Kidney glomerular epithelial cell (primary cell): ENCODE results near the gene PGS1.

Experiments
- DNase-seq: peaks from one replicate; lab custom pipeline; 2025; lab: John Stamatoyannopoulos, UW

PGS1 gene

GRCh38 chr17:78364436-78365281 lies 13.8 kb upstream of the PGS1 start:
- DNase-seq, result no peak

DNA sequence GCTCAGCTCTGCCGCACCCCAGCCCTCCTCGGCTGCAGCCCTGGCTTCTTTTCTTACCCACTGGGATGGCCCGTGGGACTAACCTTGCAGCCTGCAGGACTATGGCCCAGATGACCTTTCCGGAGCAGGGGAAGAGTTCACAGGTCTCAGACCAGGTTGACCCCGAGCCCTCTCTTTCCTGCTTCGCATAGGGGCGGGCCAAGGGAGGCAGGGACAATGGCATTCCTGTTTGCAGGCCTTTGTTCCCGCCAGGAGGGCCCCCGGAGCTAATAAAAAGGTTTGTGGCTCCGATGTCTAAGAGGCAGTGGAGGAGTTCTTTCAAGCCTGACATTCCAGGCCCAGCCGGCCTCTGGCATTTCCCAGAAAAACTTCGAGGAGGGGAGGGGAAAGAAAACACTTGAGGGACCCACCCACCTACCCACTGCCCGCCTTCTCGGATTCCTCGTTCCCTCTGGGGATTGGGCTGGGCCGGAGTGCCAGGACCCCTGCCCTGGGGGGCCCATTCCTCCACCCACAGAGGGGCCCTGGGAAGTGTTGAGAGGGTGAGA lies 12.8 kb upstream of the PGS1 start:
- peak; percentile 70 for DNase-seq

DNA sequence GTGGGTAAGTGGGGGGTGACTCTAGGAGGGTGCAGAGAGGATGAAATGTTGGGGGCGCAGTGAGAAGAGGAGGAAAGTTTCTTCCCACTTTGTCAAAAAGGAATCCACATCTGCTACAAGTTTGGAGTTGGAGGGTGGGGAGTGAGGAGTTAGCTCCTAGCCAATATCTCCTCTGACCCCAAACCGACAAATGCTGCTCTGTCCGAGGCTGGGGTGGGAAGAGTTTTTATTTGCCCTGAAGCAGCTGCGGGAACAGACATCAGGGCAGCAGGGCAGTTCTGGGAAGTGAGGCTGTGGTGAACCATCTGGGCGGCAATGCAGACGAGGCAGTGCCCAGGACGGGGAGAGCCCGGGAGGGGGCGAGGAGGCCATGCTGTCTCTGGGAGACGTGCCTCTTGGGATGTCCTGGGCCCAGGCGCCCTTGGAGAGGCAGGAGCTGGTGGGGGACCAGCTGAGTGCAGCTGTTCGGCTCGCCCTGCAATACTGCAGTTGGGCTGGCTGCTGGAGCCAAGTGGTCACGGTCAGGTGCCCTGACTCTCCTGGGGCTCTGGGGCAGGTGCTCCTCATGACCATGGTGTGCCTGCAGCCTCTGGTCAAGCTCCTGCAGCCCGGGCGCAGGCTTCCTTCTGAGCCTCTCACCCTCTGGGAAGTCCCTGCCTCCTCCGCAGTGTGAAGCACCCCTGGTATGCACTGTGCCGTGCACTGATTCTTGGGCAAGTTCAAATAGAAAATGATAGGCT lies 12.2 kb upstream of the PGS1 start:
- DNase-seq, result no peak

- DNase-seq, result no peak
Measured at GRCh38 chr17:78367193-78367592, 11.3 kb upstream of the PGS1 start.

DNA sequence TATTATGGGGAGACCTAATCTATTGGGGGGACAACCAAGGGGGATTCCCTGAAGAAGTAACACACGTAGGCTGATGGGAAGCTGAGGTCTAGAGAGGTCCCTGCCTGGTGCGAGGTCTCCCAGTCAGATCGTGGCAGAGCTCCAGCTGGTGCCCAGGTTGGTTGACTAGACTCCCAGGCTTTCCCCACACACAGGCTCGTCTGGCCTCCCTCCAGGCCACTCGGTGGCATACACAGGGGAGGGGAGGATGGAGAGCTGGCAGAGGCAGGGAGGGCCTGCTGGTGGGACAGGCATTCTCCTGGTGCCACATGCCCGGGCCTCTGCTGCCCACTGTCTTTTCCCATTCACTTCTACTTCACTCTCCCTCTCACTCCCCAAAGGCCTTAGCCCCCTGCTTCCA lies 10.1 kb upstream of the PGS1 start:
- no peak for DNase-seq

DNA sequence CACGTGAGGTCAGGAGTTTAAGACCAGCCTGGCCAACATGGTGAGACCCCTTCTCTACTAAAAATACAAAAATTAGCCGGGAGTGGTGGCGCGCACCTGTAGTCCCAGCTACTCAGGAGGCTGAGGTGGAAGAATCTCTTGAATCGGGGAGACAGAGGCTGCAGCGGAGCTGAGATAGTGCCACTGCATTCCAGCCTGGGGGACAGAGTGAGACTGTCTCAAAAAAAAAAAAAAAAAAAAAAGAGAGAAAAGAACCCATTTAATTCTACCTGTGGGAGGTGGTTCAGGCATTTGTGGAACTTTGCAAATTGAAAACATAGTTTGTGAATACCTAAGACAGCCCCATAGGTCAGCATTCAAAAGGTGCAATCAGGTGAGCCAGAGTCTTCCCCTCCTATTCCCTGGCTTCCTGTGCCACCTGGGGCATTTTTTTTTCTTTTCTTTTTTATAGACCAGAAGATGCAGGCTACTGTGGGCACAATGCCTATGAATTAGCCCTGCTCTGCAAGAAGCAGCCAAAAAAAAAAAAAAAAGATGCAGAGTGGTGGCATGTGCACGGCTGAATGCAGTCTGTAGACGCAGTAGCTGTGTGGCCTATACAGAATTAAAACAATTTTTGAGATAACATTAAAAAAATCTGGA lies 9.5 kb upstream of the PGS1 start:
- no peak for DNase-seq

- no peak for DNase-seq
Measured at GRCh38 chr17:78369791-78370381, 8.6 kb upstream of the PGS1 start.

DNA sequence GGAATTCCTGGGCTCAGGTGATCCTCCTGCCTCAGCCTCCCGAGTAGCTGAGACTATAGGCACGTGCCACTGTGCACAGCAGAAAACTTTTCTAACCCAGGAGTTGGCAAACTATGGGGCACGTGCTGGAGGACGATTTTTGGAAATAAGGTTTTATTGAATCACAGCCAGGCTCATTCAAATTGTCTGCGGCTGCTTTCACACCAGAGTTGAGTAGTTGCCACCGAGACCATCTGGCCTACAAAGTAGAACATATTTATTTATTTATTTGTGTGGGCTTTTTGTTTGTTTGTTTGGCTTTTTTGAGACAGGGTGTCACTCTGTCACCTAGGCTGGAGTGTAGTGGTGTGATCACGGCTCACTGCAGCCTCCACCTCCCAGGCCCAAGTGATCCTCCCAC lies 7.4 kb upstream of the PGS1 start:
- DNase-seq, result no peak

DNA sequence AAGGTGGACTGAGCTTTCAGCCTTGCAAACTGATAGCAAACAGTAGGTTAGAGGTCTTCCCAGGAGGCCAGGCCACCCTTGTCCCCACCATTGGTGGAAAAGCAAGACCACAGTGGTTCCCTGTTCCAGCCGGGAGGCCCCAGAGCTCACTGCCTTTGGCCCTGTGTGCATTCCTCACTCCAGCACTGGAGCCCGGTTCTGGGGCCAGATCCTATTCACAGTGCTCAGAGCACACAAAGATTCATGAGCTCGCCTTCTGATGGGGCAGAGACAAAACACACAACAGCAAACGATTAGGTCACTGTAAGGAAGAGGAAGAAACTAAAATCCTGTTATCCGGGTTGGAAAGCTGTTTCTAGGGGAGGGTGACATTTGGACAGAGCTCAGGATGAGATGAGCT lies 5.6 kb upstream of the PGS1 start:
- DNase-seq, result no peak

- no peak for DNase-seq
Measured at GRCh38 chr17:78374189-78374588, 4.3 kb upstream of the PGS1 start.

DNA sequence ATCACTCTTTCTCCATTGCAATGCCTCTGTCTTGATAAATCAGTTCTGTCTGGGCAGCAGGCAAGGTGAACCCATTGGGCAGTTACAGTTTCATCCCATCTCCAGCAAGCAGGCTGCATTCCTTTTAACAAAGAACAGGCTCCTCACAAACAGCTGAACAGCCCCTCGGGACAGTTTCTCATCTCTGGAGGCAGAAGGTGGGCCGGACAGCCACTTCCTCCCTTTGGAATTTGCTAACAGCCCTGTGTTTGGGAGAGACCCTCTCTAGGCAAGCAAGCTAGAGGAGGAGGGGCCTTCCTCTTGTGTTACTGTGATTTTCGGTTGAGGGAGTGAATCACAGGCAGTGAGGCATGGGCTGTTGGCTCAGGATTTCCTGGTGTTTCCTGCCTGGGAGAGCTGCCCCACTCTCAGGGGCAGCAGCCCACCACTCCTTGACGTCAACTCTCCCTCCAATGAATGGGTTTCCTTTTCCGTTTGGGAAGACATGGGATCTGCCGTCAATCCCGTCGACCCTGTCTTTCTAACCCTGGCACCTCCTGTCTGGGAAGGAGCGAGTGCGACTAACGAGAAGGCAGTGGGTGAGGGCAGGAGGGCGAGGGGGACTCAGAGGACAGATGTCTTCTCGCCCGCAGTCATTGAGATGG lies 3.7 kb upstream of the PGS1 start:
- peak; percentile 64 for DNase-seq

DNA sequence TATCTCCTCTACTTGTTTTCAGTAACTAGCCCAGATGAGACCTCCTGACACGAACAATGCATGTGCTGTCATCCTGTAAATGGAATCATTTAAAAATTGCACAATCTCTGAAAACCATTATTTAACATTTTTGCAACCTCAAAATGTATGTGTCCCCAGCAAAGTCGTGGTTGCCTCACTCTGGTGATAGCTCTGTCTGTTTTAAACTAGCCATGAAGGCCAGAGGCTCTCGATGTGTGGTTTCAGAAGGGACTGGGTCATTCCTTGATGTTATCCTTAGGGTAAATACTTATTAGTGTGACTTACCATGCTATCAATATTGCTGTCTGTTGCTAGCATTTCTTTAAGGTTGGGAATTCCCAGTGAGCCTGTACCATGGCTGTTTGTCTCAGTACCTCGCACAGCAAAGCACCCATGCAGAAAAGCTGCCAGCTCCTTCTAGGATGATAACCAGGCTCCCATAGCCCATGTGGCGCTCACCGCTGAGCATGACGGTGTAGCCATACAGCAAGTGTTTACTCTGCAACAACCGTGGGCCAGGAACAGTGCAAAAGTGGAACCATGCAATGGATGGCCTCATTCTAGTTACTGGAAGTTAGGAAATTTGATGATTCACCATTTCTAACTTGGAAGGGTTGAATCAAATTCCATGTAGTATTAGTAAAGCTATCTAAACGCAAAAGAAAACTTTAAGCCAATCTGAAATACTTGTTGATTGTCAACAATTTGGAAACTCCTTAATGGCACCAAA lies 2.9 kb upstream of the PGS1 start:
- peak; percentile 88 for DNase-seq

DNA sequence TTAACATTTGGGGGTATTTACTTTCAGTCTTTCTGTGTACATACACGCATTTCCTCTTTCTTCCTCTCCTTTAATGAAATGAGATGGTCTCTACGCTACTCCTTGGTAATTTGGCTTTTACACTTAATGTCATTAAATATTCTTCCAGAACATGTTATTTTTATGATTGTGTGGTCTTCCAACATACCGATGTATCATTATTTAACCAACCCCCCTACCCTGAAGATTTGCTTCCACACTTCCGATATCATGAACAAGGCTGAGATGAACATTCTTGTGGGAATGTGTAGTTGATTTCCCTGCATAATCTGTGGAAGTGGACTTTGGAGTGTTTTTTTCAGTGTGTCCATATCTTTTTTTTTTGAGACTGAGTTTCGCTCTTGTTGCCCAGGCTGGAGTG lies 2.3 kb upstream of the PGS1 start:
- DNase-seq, result peak; percentile 63

- DNase-seq, result no peak
Measured at GRCh38 chr17:78377858-78378224, 608 bp upstream of the PGS1 start.

DNA sequence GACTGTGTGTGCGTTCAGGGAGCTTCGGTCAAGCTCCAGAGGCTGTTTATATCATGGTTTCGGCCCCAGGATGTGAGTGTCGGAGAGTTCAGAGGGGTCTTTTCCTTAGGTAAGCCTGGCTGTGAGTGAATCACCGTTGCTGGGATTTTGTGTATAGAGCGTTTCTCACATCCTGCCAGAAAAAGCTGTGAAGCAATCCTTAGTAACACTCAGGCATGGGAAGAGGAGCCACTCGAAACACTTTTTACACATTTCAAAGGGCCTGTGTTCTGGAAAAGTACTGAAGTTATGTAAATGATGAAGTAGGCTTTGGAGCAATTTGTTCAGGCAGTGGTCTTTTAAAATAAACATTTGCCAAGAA lies 662 bp downstream of the PGS1 start:
- DNase-seq, result peak; percentile 47

GRCh38 chr17:78380370-78380769 lies 1.9 kb downstream of the PGS1 start:
- DNase-seq, result no peak

DNA sequence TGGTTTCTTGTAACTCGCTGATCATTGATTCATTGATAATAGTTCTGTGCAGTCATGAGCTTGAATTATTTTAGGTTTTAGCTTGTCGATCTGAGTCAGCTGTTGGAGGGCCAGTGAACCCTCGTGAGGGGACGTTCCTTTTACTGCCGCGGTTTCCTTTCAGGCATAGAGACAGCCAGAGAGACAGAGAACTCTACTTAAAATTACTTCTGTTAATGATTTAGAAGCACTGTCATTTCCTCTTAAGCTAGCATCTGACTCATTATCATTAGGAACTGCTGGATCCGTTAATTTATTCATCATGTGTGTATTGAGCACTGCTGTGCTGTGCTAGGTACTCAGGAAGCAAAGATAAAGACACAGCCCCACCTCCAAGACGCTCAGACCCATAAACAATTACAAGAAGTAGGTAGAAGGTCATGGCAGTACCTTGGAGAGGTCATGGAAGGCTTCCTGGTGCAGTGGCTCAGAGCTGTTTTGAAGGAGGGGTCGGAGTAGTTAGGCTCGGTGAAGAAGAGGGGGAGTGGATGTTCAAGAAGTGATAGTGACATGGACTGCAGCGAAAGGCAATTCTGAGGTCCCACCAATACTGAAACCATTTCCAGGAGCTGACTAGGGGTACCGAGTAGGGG lies 3.3 kb downstream of the PGS1 start:
- peak; percentile 84 for DNase-seq

DNA sequence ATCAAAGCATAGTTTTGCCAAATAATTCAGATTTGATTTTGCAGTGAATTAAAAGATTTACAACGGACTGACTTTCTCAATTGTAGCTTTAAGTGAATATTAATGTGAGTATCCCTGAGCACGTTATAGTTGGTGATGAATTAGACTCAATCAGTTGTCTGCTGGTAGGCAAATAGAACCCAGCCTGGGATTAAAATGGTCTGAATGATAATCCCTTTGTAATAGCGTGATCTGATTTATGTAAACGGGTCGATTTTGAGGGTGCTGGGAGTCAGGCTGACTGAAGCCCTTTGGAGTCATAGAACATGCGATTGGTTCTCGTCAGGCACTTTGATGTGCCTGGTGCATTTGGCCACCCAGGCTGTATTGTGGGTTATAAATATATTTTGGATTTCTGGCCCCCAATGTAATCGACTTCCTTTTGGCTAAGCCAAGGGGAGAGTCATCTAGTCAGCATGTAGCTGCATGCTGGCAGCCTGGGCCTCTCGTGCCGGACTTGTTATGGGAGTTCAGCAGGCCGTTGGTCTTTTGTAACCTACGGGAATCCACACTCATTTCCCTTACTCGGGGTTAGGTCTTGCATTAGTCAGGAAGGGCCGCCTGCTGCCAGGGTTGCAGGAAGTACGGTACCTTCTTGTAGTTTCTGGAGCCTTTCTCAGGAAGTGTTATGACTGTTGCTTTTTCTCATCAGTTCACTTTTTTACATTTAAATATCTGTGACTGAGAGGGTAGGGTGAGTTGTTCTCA lies 5.4 kb downstream of the PGS1 start:
- DNase-seq, result no peak

GRCh38 chr17:78384479-78385175 lies 6.2 kb downstream of the PGS1 start:
- DNase-seq, result no peak
